ENCODE measurements around the gene ATP11A.
A peak's percentile ranks its signal among the peaks of the same experiment; 100 is the strongest.
"Not testable (repeated sequence)": the region's sequence is repeated elsewhere in the genome, so short reads cannot be mapped to it uniquely, and the experiment has no call there.

ATP11A gene

GRCh38 chr13:112882555-112883024 is 192.8 kb downstream of the ATP11A start:
- in situ Hi-C loops (cut with HindIII; ENCODE audit: low sequenced_read_pairs): no loop called here
- TF ChIP-seq CTCF (IDR thresholded peaks at IDR 0.05; ENCODE audit: low read depth, low read length): no peak
- no peak for DNase-seq (ENCODE audit: low read depth, low spot score)
- H3K4me3 ChIP-seq (ENCODE audit: low read depth, low read length): no peak overlapping the region

- TF ChIP-seq CTCF (IDR thresholded peaks at IDR 0.05; ENCODE audit: low read depth, low read length): no peak
- H3K4me3 ChIP-seq (ENCODE audit: low read depth, low read length): no peak overlapping the region
- in situ Hi-C loops (cut with HindIII; ENCODE audit: low sequenced_read_pairs): no loop called here
- no peak for DNase-seq (ENCODE audit: low read depth, low spot score)
Observed at GRCh38 chr13:112883241-112883945, 193.6 kb downstream of the ATP11A start.

- H3K4me3 ChIP-seq (ENCODE audit: low read depth, low read length); DNase-seq (ENCODE audit: low read depth, low spot score); in situ Hi-C loops (cut with HindIII; ENCODE audit: low sequenced_read_pairs): not testable (repeated sequence)
Observed at GRCh38 chr13:112884700-112885099, 194.9 kb downstream of the ATP11A start.

GRCh38 chr13:112885242-112885781 is 195.5 kb downstream of the ATP11A start:
- TF ChIP-seq CTCF (IDR thresholded peaks at IDR 0.05; ENCODE audit: low read depth, low read length): no peak
- no peak overlapping the region for H3K4me3 ChIP-seq (ENCODE audit: low read depth, low read length)
- DNase-seq (ENCODE audit: low read depth, low spot score): no peak
- in situ Hi-C loops (cut with HindIII; ENCODE audit: low sequenced_read_pairs): no loop called here

- peak overlapping the region; percentile 19 for H3K4me3 ChIP-seq (ENCODE audit: low read depth, low read length)
- DNase-seq (ENCODE audit: low read depth, low spot score): peak; percentile 86
Observed at GRCh38 chr13:112885782-112886268, 196.0 kb downstream of the ATP11A start.

GRCh38 chr13:112887151-112887550 is 197.3 kb downstream of the ATP11A start:
- DNase-seq (ENCODE audit: low read depth, low spot score): no peak
- H3K4me3 ChIP-seq (ENCODE audit: low read depth, low read length): no peak overlapping the region
- TF ChIP-seq CTCF (IDR thresholded peaks at IDR 0.05; ENCODE audit: low read depth, low read length): no peak
- in situ Hi-C loops (cut with HindIII; ENCODE audit: low sequenced_read_pairs): no loop called here

More at GRCh38 chr13:112885782-112886268, 196.0 kb downstream of the ATP11A start:
- TF ChIP-seq CTCF (IDR thresholded peaks at IDR 0.05; ENCODE audit: low read depth, low read length): no peak
- in situ Hi-C loops (cut with HindIII; ENCODE audit: low sequenced_read_pairs): no loop called here

GRCh38 chr13:112887557-112887991 is 197.7 kb downstream of the ATP11A start:
- no peak overlapping the region for H3K4me3 ChIP-seq (ENCODE audit: low read depth, low read length)
- DNase-seq (ENCODE audit: low read depth, low spot score): no peak
- no peak for TF ChIP-seq CTCF (IDR thresholded peaks at IDR 0.05; ENCODE audit: low read depth, low read length)
- in situ Hi-C loops (cut with HindIII; ENCODE audit: low sequenced_read_pairs): no loop called here

Data from astrocyte of the spinal cord (primary cell).